Thyroid gland (tissue), 4 donors: ENCODE results near the gene DHX15. TPM values are rescaled to one million over a fixed set of nuclear protein-coding genes. Genes with fewer than 3 reads are reported as not detected.

Experiments used
- DNase-seq, 2 donors: peaks; one replicate each; pipeline ENCODE4 v3.0.0-alpha.2; 2019
- H3K27ac ChIP-seq, 3 donors: fragments of 200-600 bp; sonication (generic); 1 replicate in 2 of 3; 2 replicates in 1 of 3; pipeline ENCODE4 v1.5.1; 2016 to 2019; ENCODE audit warnings: mild to moderate bottlenecking in 1 of 3, moderate library complexity in 1 of 3
- H3K27me3 ChIP-seq: fragments of 200-600 bp; sonication (generic); one replicate; pipeline ENCODE4 v1.5.1; 2019
- H3K36me3 ChIP-seq, 2 donors: fragments of 200-600 bp; sonication (generic); one replicate each; pipeline ENCODE4 v1.5.1; 2016 to 2019
- H3K4me1 ChIP-seq, 2 donors: fragments of 200-600 bp; sonication (generic); one replicate each; pipeline ENCODE4 v1.5.1; 2017 to 2019
- H3K4me3 ChIP-seq, 3 donors: fragments of 200-600 bp; sonication (generic); replicated peaks in 1 of 3; 1 replicate in 2 of 3; 2 replicates in 1 of 3; pipeline ENCODE4 v1.5.1; 2016; ENCODE audit warnings: mild to moderate bottlenecking in 1 of 3
- H3K9me3 ChIP-seq: fragments of 200-600 bp; sonication (generic); one replicate; pipeline ENCODE4 v1.5.1; 2017
- CTCF ChIP-seq, 6 experiments: fragments of 200-600 bp in 3 of 6; fragments of 450-650 bp in 3 of 6; sonication (generic) in 3 of 6; IDR thresholded peaks; one replicate each; pipeline ENCODE4 v1.5.1; 2016 to 2019; ENCODE audit warnings: antibody characterized with exemption in 6 of 6, mild to moderate bottlenecking in 2 of 6, inconsistent platforms in 1 of 6, moderate library complexity in 1 of 6
- POLR2A ChIP-seq, 2 donors: fragments of 450-650 bp; IDR thresholded peaks; one replicate each; pipeline ENCODE4 v1.6.1; 2017; ENCODE audit warnings: antibody characterized with exemption in 2 of 2, mild to moderate bottlenecking in 2 of 2, moderate library complexity in 1 of 2
- WGBS, 2 donors: methylation state at CpG; one replicate each; pipeline ENCODE4 v1.1.5; 2017; 5-methylcytosine and 5-hydroxymethylcytosine counted together
- intact Hi-C: fragments of 100-400 bp; cut with DNase I; formaldehyde crosslinking; loops from one replicate; pipeline ENCODE4 v1.15.1; 2023
- total RNA-seq, 4 donors: library from RNA; depleted of rRNA; stranded (reverse); fragments of >200 nt; gene quantifications; one replicate each; pipeline ENCODE4 v1.2.3, GENCODE V29; 2016

The DHX15 gene
- total RNA-seq, 4 donors from 2014 or later, result 139 to 199 (median 150) TPM

- H3K9me3 ChIP-seq, result no peaks in the 10 kb centered on the region
- intact Hi-C loops, result no loop called here
- no peaks in the 10 kb centered on the region for H3K36me3 ChIP-seq
- 70 to 81% methylated on average over 3 of the region's 3 CpGs for WGBS, 2 donors
- no peaks in the 10 kb centered on the region for H3K27me3 ChIP-seq
- DNase-seq, result no peak
- H3K27ac ChIP-seq, result no peak overlapping the region
- no peaks in the 10 kb centered on the region for H3K4me1 ChIP-seq
- no peak overlapping the region for H3K4me3 ChIP-seq
- TF ChIP-seq CTCF (IDR thresholded peaks at IDR 0.05) (no peak), POLR2A (IDR thresholded peaks at IDR 0.05) (no peak)
These were observed 37.9 kb upstream of the DHX15 start for GRCh38 chr4:24622146-24622834.

GRCh38 chr4:24615977-24616376 lies 31.6 kb upstream of the DHX15 start:
- H3K27me3 ChIP-seq, result no peaks in the 10 kb centered on the region
- intact Hi-C loops, result no loop called here
- no peaks in the 10 kb centered on the region for H3K36me3 ChIP-seq
- H3K4me3 ChIP-seq, result no peak overlapping the region
- no peaks in the 10 kb centered on the region for H3K4me1 ChIP-seq
- H3K9me3 ChIP-seq, result no peaks in the 10 kb centered on the region
- 83 to 88% methylated on average over 2 of the region's 2 CpGs for WGBS, 2 donors
- no peak for DNase-seq
- H3K27ac ChIP-seq, result no peak overlapping the region
- TF ChIP-seq POLR2A (IDR thresholded peaks at IDR 0.05) (no peak), CTCF (IDR thresholded peaks at IDR 0.05) (no peak)

GRCh38 chr4:24614881-24615280 lies 30.5 kb upstream of the DHX15 start:
- H3K27me3 ChIP-seq, result no peaks in the 10 kb centered on the region
- no peak overlapping the region for H3K27ac ChIP-seq
- intact Hi-C loops, result no loop called here
- 90 to 91% methylated on average over 3 of the region's 3 CpGs for WGBS, 2 donors
- DNase-seq, result no peak
- no peaks in the 10 kb centered on the region for H3K4me1 ChIP-seq
- TF ChIP-seq CTCF (IDR thresholded peaks at IDR 0.05) (no peak), POLR2A (IDR thresholded peaks at IDR 0.05) (no peak)
- H3K4me3 ChIP-seq, result no peak overlapping the region
- H3K36me3 ChIP-seq, result no peaks in the 10 kb centered on the region
- H3K9me3 ChIP-seq, result no peaks in the 10 kb centered on the region

GRCh38 chr4:24613502-24613901 lies 29.1 kb upstream of the DHX15 start:
- H3K27ac ChIP-seq, result no peak overlapping the region
- TF ChIP-seq POLR2A (IDR thresholded peaks at IDR 0.05) (no peak), CTCF (IDR thresholded peaks at IDR 0.05) (no peak)
- intact Hi-C loops, result no loop called here

GRCh38 chr4:24611575-24611974 lies 27.2 kb upstream of the DHX15 start:
- WGBS, 2 donors, result 91 to 95% methylated on average over 11 of the region's 11 CpGs
- H3K27me3 ChIP-seq, result no peaks in the 10 kb centered on the region
- no peaks in the 10 kb centered on the region for H3K36me3 ChIP-seq
- no peak overlapping the region for H3K27ac ChIP-seq
- TF ChIP-seq POLR2A (IDR thresholded peaks at IDR 0.05) (no peak), CTCF (IDR thresholded peaks at IDR 0.05) (no peak)
- no peak for DNase-seq
- no peaks in the 10 kb centered on the region for H3K4me1 ChIP-seq
- no peaks in the 10 kb centered on the region for H3K9me3 ChIP-seq
- H3K4me3 ChIP-seq, result no peak overlapping the region
- intact Hi-C loops, result no loop called here

More at GRCh38 chr4:24613502-24613901, 29.1 kb upstream of the DHX15 start:
- Histone ChIP-seq H3K27me3 (no peaks in the 10 kb centered on the region), H3K36me3 (no peaks in the 10 kb centered on the region), H3K9me3 (no peaks in the 10 kb centered on the region), H3K4me3 (no peak overlapping the region), H3K4me1 (no peaks in the 10 kb centered on the region)
- no peak for DNase-seq
- 74 to 84% methylated on average over 3 of the region's 3 CpGs for WGBS, 2 donors
